ENCODE measurements around the gene ALKBH6.
"Not testable (repeated sequence)": the region's sequence is repeated elsewhere in the genome, so short reads cannot be mapped to it uniquely, and the experiment has no call there.

The ALKBH6 gene

GRCh38 chr19:36014012-36014924 is at the start of gene ALKBH6:
ALKBH6 (minus strand) TSS chr19:36014213; CDS start chr19:36013397, 816 bp downstream.
- DNase-seq: peak; percentile 100

GRCh38 chr19:36061367-36061766 is 47.4 kb upstream of the ALKBH6 start:
- no peak for DNase-seq

GRCh38 chr19:36060430-36060829 is 46.4 kb upstream of the ALKBH6 start:
- DNase-seq: no peak

- no peak for DNase-seq
Measured at GRCh38 chr19:36059180-36059910, 45.3 kb upstream of the ALKBH6 start.

GRCh38 chr19:36058481-36059179 is 44.6 kb upstream of the ALKBH6 start:
- no peak for DNase-seq

GRCh38 chr19:36054733-36055686 is 41.0 kb upstream of the ALKBH6 start, which contains the start of gene WDR62:
WDR62 (plus strand) TSS chr19:36054897; CDS start chr19:36054972, 75 bp downstream.
- peak; percentile 96 for DNase-seq

- peak; percentile 100 for DNase-seq
Measured at GRCh38 chr19:36054119-36054732, 40.2 kb upstream of the ALKBH6 start, which contains the start of gene THAP8. THAP8 (minus strand) TSS chr19:36054285; CDS start chr19:36054217, 68 bp downstream.

- DNase-seq: no peak
Measured at GRCh38 chr19:36051637-36052036, 37.6 kb upstream of the ALKBH6 start.

- no peak for DNase-seq
Measured at GRCh38 chr19:36051236-36051635, 37.2 kb upstream of the ALKBH6 start.

GRCh38 chr19:36049080-36049698 is 35.2 kb upstream of the ALKBH6 start:
- no peak for DNase-seq

GRCh38 chr19:36047835-36048234 is 33.8 kb upstream of the ALKBH6 start:
- DNase-seq: no peak

GRCh38 chr19:36046443-36047050 is 32.5 kb upstream of the ALKBH6 start:
- no peak for DNase-seq

- DNase-seq: no peak
Measured at GRCh38 chr19:36043952-36044351, 29.9 kb upstream of the ALKBH6 start.

GRCh38 chr19:36041831-36042230 is 27.8 kb upstream of the ALKBH6 start:
- DNase-seq: no peak

GRCh38 chr19:36041092-36041491 is 27.1 kb upstream of the ALKBH6 start:
- DNase-seq: not testable (repeated sequence)

- DNase-seq: no peak
Measured at GRCh38 chr19:36040495-36040894, 26.5 kb upstream of the ALKBH6 start.

GRCh38 chr19:36032251-36033104 is 18.5 kb upstream of the ALKBH6 start, which contains the start of gene CLIP3:
CLIP3 (minus strand) TSS chr19:36032873; CDS start chr19:36032357, 516 bp downstream.
- peak; percentile 88 for DNase-seq

GRCh38 chr19:36031308-36031707 is 17.3 kb upstream of the ALKBH6 start:
- no peak for DNase-seq
